Measurements from ENCODE around the gene MPRIP. TPM values are rescaled to one million over a fixed set of nuclear protein-coding genes. Genes with fewer than 3 reads are reported as not detected.

MPRIP gene
- total and polyA plus RNA-seq, 2 donors (not counting 3 experiments of a cell fraction or from before 2014, with no cell fraction given) = 94.6 to 246 TPM

DNA sequence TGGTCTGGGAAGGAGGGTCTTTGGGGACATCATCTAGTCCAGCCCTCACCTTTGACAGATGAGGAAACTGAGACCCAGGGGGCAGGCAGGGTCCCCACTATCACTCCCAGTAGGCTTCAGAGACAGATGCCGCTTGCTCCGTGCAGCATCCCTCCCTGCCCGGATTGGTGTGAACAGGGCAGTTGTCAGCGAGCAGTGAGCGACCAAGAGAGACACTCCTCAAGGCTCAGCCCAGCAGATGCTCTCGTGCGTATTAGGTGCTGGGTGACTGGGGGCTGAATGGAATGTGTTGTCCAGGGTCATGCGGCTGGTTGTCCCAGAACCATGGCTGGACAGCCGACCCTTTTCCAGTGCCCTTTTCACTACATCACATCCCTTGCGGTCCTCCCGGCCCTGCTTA, 49.0 kb downstream of the MPRIP start:
- CTCF ChIA-PET = no interaction called here
- dilution Hi-C loops (cut with MboI; ENCODE audit: extremely low pct_ligation_motif_present, low sequenced_read_pairs) = no loop called here
- peaks cover 5% of the 10 kb centered on the region for H4K20me1 ChIP-seq (replicated peaks; ENCODE audit: control insufficient read depth, extremely low read depth, insufficient read depth, low read length)

More for the DNA sequence above, 49.0 kb downstream of the MPRIP start:
- H3K27ac ChIP-seq (ENCODE audit: insufficient read depth, low read depth, low read length) = no peak overlapping the region
- peaks cover 97% of the 10 kb centered on the region for H3K79me2 ChIP-seq (ENCODE audit: control insufficient read depth, insufficient read depth, low read length)
- H3K27me3 ChIP-seq (ENCODE audit: control insufficient read depth in 2 of 2, insufficient read depth in 2 of 2, low read length in 2 of 2) = no peaks in the 10 kb centered on the region
- DNase-seq (ENCODE audit: low read depth, low spot score) (no peak), FAIRE-seq (no peak)
- H3K9me1 ChIP-seq (replicated peaks; ENCODE audit: control insufficient read depth, extremely low read depth, insufficient read depth, low read length) = no peaks in the 10 kb centered on the region
- BruUV-seq (replicated peaks) = no TSS peak
- no peak overlapping the region for H3K4me2 ChIP-seq (ENCODE audit: insufficient read depth, low read length)
- POLR2A ChIA-PET = no interaction called here
- intact Hi-C loops (cut with micrococcal nuclease) = no loop called here
- H3K9me3 ChIP-seq (replicated peaks; ENCODE audit: control insufficient read depth, insufficient read depth, low read length) = no peaks in the 10 kb centered on the region
- H3K36me3 ChIP-seq (ENCODE audit: control insufficient read depth in 2 of 2, extremely low read depth in 1 of 2, insufficient read depth in 2 of 2, low read length in 2 of 2) = peaks cover 3 to 37% of the 10 kb centered on the region in 2 experiments
- no peak overlapping the region for H3K9ac ChIP-seq (replicated peaks; ENCODE audit: extremely low read depth, insufficient read depth, low read length)
- TF ChIP-seq, protein P1, sequence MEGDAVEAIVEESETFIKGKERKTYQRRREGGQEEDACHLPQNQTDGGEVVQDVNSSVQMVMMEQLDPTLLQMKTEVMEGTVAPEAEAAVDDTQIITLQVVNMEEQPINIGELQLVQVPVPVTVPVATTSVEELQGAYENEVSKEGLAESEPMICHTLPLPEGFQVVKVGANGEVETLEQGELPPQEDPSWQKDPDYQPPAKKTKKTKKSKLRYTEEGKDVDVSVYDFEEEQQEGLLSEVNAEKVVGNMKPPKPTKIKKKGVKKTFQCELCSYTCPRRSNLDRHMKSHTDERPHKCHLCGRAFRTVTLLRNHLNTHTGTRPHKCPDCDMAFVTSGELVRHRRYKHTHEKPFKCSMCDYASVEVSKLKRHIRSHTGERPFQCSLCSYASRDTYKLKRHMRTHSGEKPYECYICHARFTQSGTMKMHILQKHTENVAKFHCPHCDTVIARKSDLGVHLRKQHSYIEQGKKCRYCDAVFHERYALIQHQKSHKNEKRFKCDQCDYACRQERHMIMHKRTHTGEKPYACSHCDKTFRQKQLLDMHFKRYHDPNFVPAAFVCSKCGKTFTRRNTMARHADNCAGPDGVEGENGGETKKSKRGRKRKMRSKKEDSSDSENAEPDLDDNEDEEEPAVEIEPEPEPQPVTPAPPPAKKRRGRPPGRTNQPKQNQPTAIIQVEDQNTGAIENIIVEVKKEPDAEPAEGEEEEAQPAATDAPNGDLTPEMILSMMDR (IDR thresholded peaks at IDR 0.05; ENCODE audit: extremely low read depth in 1 of 2, insufficient read depth in 1 of 2, low read depth in 1 of 2, low read length in 2 of 2) = no peak
- TF ChIP-seq GATA2 (IDR thresholded peaks at IDR 0.05; ENCODE audit: insufficient read depth, insufficient read length, low read depth, low read length) (no peak), POLR2A (IDR thresholded peaks at IDR 0.05; ENCODE audit: low read depth, low read length) (no peak), JUN (IDR thresholded peaks at IDR 0.05; ENCODE audit: borderline replicate concordance, insufficient read depth, insufficient read length, low read depth) (no peak), MYC (IDR thresholded peaks at IDR 0.05; ENCODE audit: low read depth, low read length) (no peak), POLR2AphosphoS5 (IDR thresholded peaks at IDR 0.05; ENCODE audit: insufficient read depth, low read depth, low read length) (no peak), FOS (IDR thresholded peaks at IDR 0.05; ENCODE audit: borderline replicate concordance, insufficient read depth, low read length) (no peak), EZH2 (IDR thresholded peaks at IDR 0.05; ENCODE audit: borderline replicate concordance, low read depth, low read length, severe bottlenecking) (no peak)
- TF ChIP-seq, protein P2, sequence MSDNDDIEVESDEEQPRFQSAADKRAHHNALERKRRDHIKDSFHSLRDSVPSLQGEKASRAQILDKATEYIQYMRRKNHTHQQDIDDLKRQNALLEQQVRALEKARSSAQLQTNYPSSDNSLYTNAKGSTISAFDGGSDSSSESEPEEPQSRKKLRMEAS (IDR thresholded peaks at IDR 0.05; ENCODE audit: insufficient read depth, insufficient read length) = no peak
- H3K4me1 ChIP-seq (ENCODE audit: control insufficient read depth, extremely low read depth, insufficient read depth, low read length) = no peaks in the 10 kb centered on the region
- H3K4me3 ChIP-seq (replicated peaks in 1 of 3; ENCODE audit: insufficient read depth in 1 of 3, low read depth in 1 of 3, low read length in 3 of 3) = no peak overlapping the region
- no peak overlapping the region for H2AFZ ChIP-seq (ENCODE audit: low read depth, low read length)

All from endothelial cell of umbilical vein (primary cell).